HepG2 (cell line): Measurements from ENCODE around the gene INHBA. TPM values are rescaled to one million over a fixed set of nuclear protein-coding genes. Genes with fewer than 3 reads are reported as not detected.

Experiments
- ARID5B ChIP-seq: IDR thresholded peaks from 2 replicates; pipeline ENCODE4 v1.4.0; 2020; ENCODE audit warnings: mild to moderate bottlenecking, missing genetic modification reagents
- DMTF1 ChIP-seq: sonication (generic); formaldehyde crosslinking; IDR thresholded peaks from 2 replicates; pipeline ENCODE4 v1.4.0; 2020; ENCODE audit warnings: mild to moderate bottlenecking, missing genetic modification reagents
- FOXA1 ChIP-seq, 2 experiments: fragments of 450-650 bp in 1 of 2; sonication (generic) in 1 of 2; formaldehyde crosslinking in 1 of 2; IDR thresholded peaks; 2 replicates each; pipeline versions ENCODE4 v1.4.0 to v1.6.1; 2016 to 2020; ENCODE audit warnings: missing genetic modification reagents in 1 of 2
- HDAC1 ChIP-seq: sonication (generic); formaldehyde crosslinking; IDR thresholded peaks from 2 replicates; pipeline ENCODE4 v1.5.1; 2020; ENCODE audit warnings: mild to moderate bottlenecking, missing genetic modification reagents
- IKZF4 ChIP-seq: sonication (generic); formaldehyde crosslinking; IDR thresholded peaks from 2 replicates; pipeline ENCODE4 v1.5.1; 2020; ENCODE audit warnings: borderline replicate concordance, mild to moderate bottlenecking, low read depth, missing genetic modification reagents; ENCODE audit errors: not compliant biosample characterization
- IRF2 ChIP-seq: IDR thresholded peaks from 2 replicates; pipeline ENCODE4 v1.6.1; 2018; ENCODE audit warnings: missing genetic modification reagents, missing compliant biosample characterization
- MBNL3 ChIP-seq: fragments of 250-450 bp; sonication (Bioruptor Pico); conservative IDR thresholded peaks from 2 replicates; pipeline ENCODE4 v1.8.0; 2022; ENCODE audit warnings: mild to moderate bottlenecking, inconsistent platforms
- MED13 ChIP-seq: sonication (generic); formaldehyde crosslinking; IDR thresholded peaks from 2 replicates; pipeline ENCODE4 v1.5.0; 2020; ENCODE audit warnings: missing genetic modification reagents
- MNT ChIP-seq: fragments of 450-650 bp; IDR thresholded peaks from 2 replicates; pipeline ENCODE4 v1.6.1; 2016
- SNAI1 ChIP-seq: sonication (generic); formaldehyde crosslinking; IDR thresholded peaks from 2 replicates; pipeline ENCODE4 v1.5.0; 2020; ENCODE audit warnings: mild to moderate bottlenecking, missing genetic modification reagents, borderline replicate concordance
- TBX2 ChIP-seq: sonication (generic); formaldehyde crosslinking; IDR thresholded peaks from 2 replicates; pipeline ENCODE4 v1.5.0; 2020; ENCODE audit warnings: missing genetic modification reagents, mild to moderate bottlenecking, borderline replicate concordance
- ZNF292 ChIP-seq: sonication (generic); formaldehyde crosslinking; IDR thresholded peaks from 2 replicates; pipeline ENCODE4 v1.8.1; 2022; ENCODE audit warnings: mild to moderate bottlenecking, low read depth, missing genetic modification reagents, borderline replicate concordance
- ZNF510 ChIP-seq: sonication (generic); formaldehyde crosslinking; IDR thresholded peaks from 2 replicates; pipeline ENCODE4 v1.4.0; 2020; ENCODE audit warnings: low read depth, mild to moderate bottlenecking, missing genetic modification reagents
- ZNF562 ChIP-seq: sonication (generic); formaldehyde crosslinking; IDR thresholded peaks from 2 replicates; pipeline ENCODE4 v1.8.0; 2022; ENCODE audit warnings: missing genetic modification reagents, borderline replicate concordance
- ZNF580 ChIP-seq: IDR thresholded peaks from 2 replicates; pipeline ENCODE4 v1.6.1; 2016; ENCODE audit warnings: low read depth, borderline replicate concordance
- ZNF607 ChIP-seq: sonication (generic); formaldehyde crosslinking; IDR thresholded peaks from 2 replicates; pipeline ENCODE4 v1.5.1; 2020; ENCODE audit warnings: missing genetic modification reagents, mild to moderate bottlenecking, borderline replicate concordance
- ZNF768 ChIP-seq: sonication (generic); formaldehyde crosslinking; IDR thresholded peaks from 2 replicates; pipeline ENCODE4 v1.4.0; 2020; ENCODE audit warnings: missing genetic modification reagents
- ZNF781 ChIP-seq: sonication (generic); formaldehyde crosslinking; IDR thresholded peaks from 2 replicates; pipeline ENCODE4 v1.5.1; 2020; ENCODE audit warnings: borderline replicate concordance, mild to moderate bottlenecking, missing genetic modification reagents; ENCODE audit errors: not compliant biosample characterization
- ZNF788 ChIP-seq: sonication (generic); formaldehyde crosslinking; IDR thresholded peaks from 2 replicates; pipeline ENCODE4 v1.5.0; 2020; ENCODE audit warnings: mild to moderate bottlenecking, missing genetic modification reagents, borderline replicate concordance
- ZNF816 ChIP-seq: sonication (generic); formaldehyde crosslinking; IDR thresholded peaks from 2 replicates; pipeline ENCODE4 v1.8.0; 2022; ENCODE audit warnings: missing genetic modification reagents, mild to moderate bottlenecking, borderline replicate concordance
- ZNF850 ChIP-seq: sonication (generic); formaldehyde crosslinking; conservative IDR thresholded peaks from 2 replicates; pipeline ENCODE4 v1.9.0; 2021; ENCODE audit warnings: mild to moderate bottlenecking, missing genetic modification reagents
- polyA plus RNA-seq, 8 experiments: library from polyadenylated mRNA; depleted of rRNA in 3 of 8; stranded (reverse) in 7 of 8; unstranded in 1 of 8; fragments of >200 nt; fragmentation: Illumina TruSeq in 4 of 8; extraction: Trizol in 4 of 8; gene quantifications; 2 replicates each; pipeline versions ENCODE4 v1.2.1 to v1.2.3, GENCODE V29; 2011 to 2016; ENCODE audit warnings: low read depth in 4 of 8, missing spikeins in 1 of 8, mixed read lengths in 1 of 8; ENCODE audit not compliant: insufficient read depth in 1 of 8
- total RNA-seq, 5 experiments: library from RNA; depleted of rRNA; stranded (reverse); fragments of >200 nt; fragmentation: Illumina TruSeq; extraction: Trizol; gene quantifications; 2 replicates each; pipeline ENCODE4 v1.2.3, GENCODE V29; 2016; ENCODE audit warnings: low read depth in 1 of 5

The INHBA gene
- total and polyA plus RNA-seq, 2 of the 13 experiments (the other 11 are each of a cell fraction or from before 2014, with no cell fraction given), result not detected

- no peak for TF ChIP-seq MNT
- no peak for TF ChIP-seq ZNF510 (CRISPR knock-in tag)
- TF ChIP-seq IRF2 (CRISPR knock-in tag), result peak; percentile 74
- peak; percentile 69 for TF ChIP-seq ZNF292 (CRISPR knock-in tag)
- TF ChIP-seq HDAC1 (CRISPR knock-in tag), result peak; percentile 54; the same call in 1 of the 2 replicates
- TF ChIP-seq MBNL3 (CRISPR knock-in tag), result no peak
- no peak for TF ChIP-seq ZNF607
- no peak for TF ChIP-seq FOXA1 (IDR thresholded peaks at IDR 0.05)
- no peak for TF ChIP-seq FOXA1 (CRISPR knock-in tag; IDR thresholded peaks at IDR 0.05)
- TF ChIP-seq ZNF562 (CRISPR knock-in tag), result no peak
- TF ChIP-seq SNAI1 (CRISPR knock-in tag), result 0 out of 2 replicates have a peak, but pooled peaks have one; percentile 47
- no peak for TF ChIP-seq ZNF768 (CRISPR knock-in tag)
- TF ChIP-seq ZNF816 (CRISPR knock-in tag), result no peak
- no peak for TF ChIP-seq MED13 (CRISPR knock-in tag)
- no peak for TF ChIP-seq ZNF781 (CRISPR knock-in tag)
- 0 out of 2 replicates have a peak, but pooled peaks have one; percentile 43 for TF ChIP-seq ZNF580 (CRISPR knock-in tag)
- TF ChIP-seq IKZF4 (CRISPR knock-in tag), result no peak
- peak; percentile 53; the same call in 1 of the 2 replicates for TF ChIP-seq TBX2 (CRISPR knock-in tag)
- peak; percentile 48; the same call in 1 of the 2 replicates for TF ChIP-seq ZNF788 (CRISPR knock-in tag)
- TF ChIP-seq ARID5B (CRISPR knock-in tag), result peak; percentile 44; the same call in 1 of the 2 replicates
- no peak for TF ChIP-seq ZNF850
- TF ChIP-seq DMTF1 (CRISPR knock-in tag), result no peak
These were observed 2.4 kb upstream of the INHBA start (continued) for GRCh38 chr7:41705109-41705901.
